Parathyroid adenoma (tissue), 2 donors: ENCODE data around the gene GNB3.

ENCODE experiments used
- H2AFZ ChIP-seq: fragments of 300-600 bp; sonication (generic); one replicate; pipeline ENCODE4 v1.7.0; 2017; ENCODE audit warnings: antibody characterized with exemption, mild to moderate bottlenecking
- H3K27ac ChIP-seq: fragments of 300-600 bp; sonication (generic); one replicate; pipeline ENCODE4 v1.7.0; 2017
- H3K27me3 ChIP-seq: fragments of 300-600 bp; sonication (generic); one replicate; pipeline ENCODE4 v1.7.0; 2017; ENCODE audit warnings: low read length; ENCODE audit not compliant: control insufficient read depth, insufficient read depth
- H3K36me3 ChIP-seq: fragments of 300-600 bp; sonication (generic); one replicate; pipeline ENCODE4 v1.7.0; 2017; ENCODE audit warnings: low read length; ENCODE audit not compliant: control insufficient read depth, insufficient read depth
- H3K4me1 ChIP-seq: fragments of 300-600 bp; sonication (generic); one replicate; pipeline ENCODE4 v1.7.0; 2017; ENCODE audit warnings: control low read depth
- H3K4me2 ChIP-seq: fragments of 300-600 bp; sonication (generic); one replicate; pipeline ENCODE4 v1.7.0; 2017; ENCODE audit warnings: low read length
- H3K4me3 ChIP-seq: fragments of 300-600 bp; sonication (generic); one replicate; pipeline ENCODE4 v1.7.0; 2017; ENCODE audit warnings: low read depth, low read length
- H3K79me2 ChIP-seq: fragments of 300-600 bp; sonication (generic); one replicate; pipeline ENCODE4 v1.7.0; 2017; ENCODE audit warnings: control low read depth
- H3K9ac ChIP-seq: fragments of 300-600 bp; sonication (generic); one replicate; pipeline ENCODE4 v1.7.0; 2017; ENCODE audit warnings: mild to moderate bottlenecking
- H3K9me3 ChIP-seq: fragments of 300-600 bp; sonication (generic); one replicate; pipeline ENCODE4 v1.7.0; 2017; ENCODE audit warnings: low read length; ENCODE audit not compliant: control insufficient read depth
- CTCF ChIP-seq: fragments of 300-600 bp; sonication (generic); IDR thresholded peaks from one replicate; pipeline ENCODE4 v1.7.0; 2017; ENCODE audit warnings: antibody characterized with exemption, mild to moderate bottlenecking
- donor health status: primary hyperparathyroidism.

GNB3 gene

GRCh38 chr12:6818645-6819044 lies 22.1 kb upstream of the GNB3 start:
- Histone ChIP-seq H3K79me2 (no peaks in the 10 kb centered on the region), H3K4me1 (peaks cover 6% of the 10 kb centered on the region), H3K9me3 (no peaks in the 10 kb centered on the region), H3K4me2 (no peak overlapping the region), H3K36me3 (no peaks in the 10 kb centered on the region), H3K9ac (no peak overlapping the region), H3K4me3 (no peak overlapping the region), H3K27ac (no peak overlapping the region), H2AFZ (no peak overlapping the region), H3K27me3 (no peaks in the 10 kb centered on the region)
- TF ChIP-seq CTCF: no peak

DNA sequence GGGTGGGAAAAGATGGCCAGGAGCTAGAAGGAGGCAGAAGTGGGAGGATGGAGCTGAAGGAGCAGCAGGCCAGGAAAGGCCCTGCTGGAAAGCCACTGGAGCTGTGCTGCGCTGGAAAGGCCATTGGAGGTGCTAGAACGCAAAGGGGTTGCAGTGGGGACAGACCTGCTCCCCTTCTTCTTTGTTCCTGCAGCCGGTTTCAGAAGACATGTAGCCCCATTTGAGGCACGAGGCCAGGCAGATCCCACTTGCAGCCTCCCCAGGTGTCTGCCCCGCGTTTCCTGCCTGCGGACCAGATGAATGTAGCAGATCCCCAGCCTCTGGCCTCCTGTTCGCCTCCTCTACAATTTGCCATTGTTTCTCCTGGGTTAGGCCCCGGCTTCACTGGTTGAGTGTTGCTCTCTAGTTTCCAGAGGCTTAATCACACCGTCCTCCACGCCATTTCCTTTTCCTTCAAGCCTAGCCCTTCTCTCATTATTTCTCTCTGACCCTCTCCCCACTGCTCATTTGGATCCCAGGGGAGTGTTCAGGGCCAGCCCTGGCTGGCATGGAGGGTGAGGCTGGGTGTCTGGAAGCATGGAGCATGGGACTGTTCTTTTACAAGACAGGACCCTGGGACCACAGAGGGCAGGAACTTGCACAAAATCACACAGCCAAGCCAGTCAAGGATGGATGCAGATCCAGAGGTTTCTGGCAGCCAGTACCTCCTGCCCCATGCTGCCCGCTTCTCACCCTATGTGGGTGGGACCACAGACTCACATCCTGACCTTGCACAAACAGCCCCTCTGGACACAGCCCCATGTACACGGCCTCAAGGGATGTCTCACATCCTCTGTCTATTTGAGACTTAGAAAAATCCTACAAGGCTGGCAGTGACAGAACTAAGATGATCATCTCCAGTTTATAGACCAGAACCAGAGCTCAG lies 21.4 kb upstream of the GNB3 start:
- no peak overlapping the region for H3K9ac ChIP-seq
- no peaks in the 10 kb centered on the region for H3K79me2 ChIP-seq
- no peak overlapping the region for H3K4me3 ChIP-seq
- no peak for TF ChIP-seq CTCF
- no peak overlapping the region for H2AFZ ChIP-seq
- no peaks in the 10 kb centered on the region for H3K27me3 ChIP-seq
- no peaks in the 10 kb centered on the region for H3K9me3 ChIP-seq
- no peaks in the 10 kb centered on the region for H3K36me3 ChIP-seq
- H3K27ac ChIP-seq: no peak overlapping the region
- H3K4me1 ChIP-seq: peaks cover 6% of the 10 kb centered on the region
- H3K4me2 ChIP-seq: no peak overlapping the region

GRCh38 chr12:6820166-6820565 lies 20.6 kb upstream of the GNB3 start:
- Histone ChIP-seq H3K4me3 (no peak overlapping the region), H3K27ac (no peak overlapping the region), H3K36me3 (no peaks in the 10 kb centered on the region), H3K79me2 (no peaks in the 10 kb centered on the region), H2AFZ (no peak overlapping the region), H3K27me3 (no peaks in the 10 kb centered on the region), H3K4me1 (peaks cover 6% of the 10 kb centered on the region), H3K9ac (no peak overlapping the region), H3K9me3 (no peaks in the 10 kb centered on the region), H3K4me2 (no peak overlapping the region)
- TF ChIP-seq CTCF: no peak

GRCh38 chr12:6821591-6822425 lies 18.9 kb upstream of the GNB3 start, which contains the start of gene GPR162:
GPR162 (plus strand) TSS chr12:6821821; CDS start chr12:6823899, 2,078 bp downstream.
- H2AFZ ChIP-seq: peak within 1 kb of the TSS; percentile 70
- peak within 1 kb of the TSS; percentile 86 for H3K4me2 ChIP-seq
- no peaks in the 10 kb centered on the region for H3K36me3 ChIP-seq
- no peak for TF ChIP-seq CTCF
- H3K79me2 ChIP-seq: no peaks in the 10 kb centered on the region
- peaks cover 8% of the 10 kb centered on the region for H3K4me1 ChIP-seq
- no peaks in the 10 kb centered on the region for H3K9me3 ChIP-seq
- no peak within 1 kb of the TSS for H3K9ac ChIP-seq
- peak within 1 kb of the TSS; percentile 69 for H3K4me3 ChIP-seq
- no peaks in the 10 kb centered on the region for H3K27me3 ChIP-seq
- peak within 1 kb of the TSS; percentile 31 for H3K27ac ChIP-seq
